ENCODE data around the gene SETD3.

Gene SETD3

GRCh38 chr14:99515301-99516155 lies 34.9 kb upstream of the SETD3 start:
- no peaks in the 10 kb centered on the region for H3K27me3 ChIP-seq (ENCODE audit: control insufficient read depth, insufficient read depth, low read length)
- no peak overlapping the region for H3K9ac ChIP-seq (ENCODE audit: low read depth, low read length)
- H3K9me3 ChIP-seq (ENCODE audit: control insufficient read depth, insufficient read depth, low read length): no peaks in the 10 kb centered on the region
- no peak overlapping the region for H3K4me3 ChIP-seq (ENCODE audit: low read depth, low read length)
- H3K36me3 ChIP-seq (ENCODE audit: control insufficient read depth, insufficient read depth, low read length): peaks cover 26% of the 10 kb centered on the region
- no peaks in the 10 kb centered on the region for H3K4me1 ChIP-seq (ENCODE audit: control insufficient read depth, insufficient read depth, low read length)

- H3K9ac ChIP-seq (ENCODE audit: low read depth, low read length): no peak overlapping the region
- H3K4me3 ChIP-seq (ENCODE audit: low read depth, low read length): no peak overlapping the region
- no peaks in the 10 kb centered on the region for H3K4me1 ChIP-seq (ENCODE audit: control insufficient read depth, insufficient read depth, low read length)
- peaks cover 26% of the 10 kb centered on the region for H3K36me3 ChIP-seq (ENCODE audit: control insufficient read depth, insufficient read depth, low read length)
- no peaks in the 10 kb centered on the region for H3K27me3 ChIP-seq (ENCODE audit: control insufficient read depth, insufficient read depth, low read length)
- no peaks in the 10 kb centered on the region for H3K9me3 ChIP-seq (ENCODE audit: control insufficient read depth, insufficient read depth, low read length)
Measured at GRCh38 chr14:99514552-99515300, 34.1 kb upstream of the SETD3 start.

- H3K4me1 ChIP-seq (ENCODE audit: control insufficient read depth, insufficient read depth, low read length): peaks cover 3% of the 10 kb centered on the region
- peak overlapping the region; percentile 12 for H3K9ac ChIP-seq (ENCODE audit: low read depth, low read length)
- no peak overlapping the region for H3K4me3 ChIP-seq (ENCODE audit: low read depth, low read length)
- H3K27me3 ChIP-seq (ENCODE audit: control insufficient read depth, insufficient read depth, low read length): no peaks in the 10 kb centered on the region
- no peaks in the 10 kb centered on the region for H3K9me3 ChIP-seq (ENCODE audit: control insufficient read depth, insufficient read depth, low read length)
- peaks cover 33% of the 10 kb centered on the region for H3K36me3 ChIP-seq (ENCODE audit: control insufficient read depth, insufficient read depth, low read length)
Measured at GRCh38 chr14:99513946-99514551, 33.4 kb upstream of the SETD3 start.

- no peaks in the 10 kb centered on the region for H3K27me3 ChIP-seq (ENCODE audit: control insufficient read depth, insufficient read depth, low read length)
- H3K36me3 ChIP-seq (ENCODE audit: control insufficient read depth, insufficient read depth, low read length): peaks cover 41% of the 10 kb centered on the region
- no peak overlapping the region for H3K4me3 ChIP-seq (ENCODE audit: low read depth, low read length)
- H3K9me3 ChIP-seq (ENCODE audit: control insufficient read depth, insufficient read depth, low read length): no peaks in the 10 kb centered on the region
- no peak overlapping the region for H3K9ac ChIP-seq (ENCODE audit: low read depth, low read length)
- H3K4me1 ChIP-seq (ENCODE audit: control insufficient read depth, insufficient read depth, low read length): peaks cover 5% of the 10 kb centered on the region
Measured at GRCh38 chr14:99513183-99513694, 32.6 kb upstream of the SETD3 start.

GRCh38 chr14:99512571-99513182 lies 32.0 kb upstream of the SETD3 start:
- Histone ChIP-seq H3K9me3 (ENCODE audit: control insufficient read depth, insufficient read depth, low read length) (no peaks in the 10 kb centered on the region), H3K9ac (ENCODE audit: low read depth, low read length) (no peak overlapping the region), H3K36me3 (ENCODE audit: control insufficient read depth, insufficient read depth, low read length) (peaks cover 46% of the 10 kb centered on the region), H3K4me1 (ENCODE audit: control insufficient read depth, insufficient read depth, low read length) (peaks cover 5% of the 10 kb centered on the region), H3K27me3 (ENCODE audit: control insufficient read depth, insufficient read depth, low read length) (no peaks in the 10 kb centered on the region), H3K4me3 (ENCODE audit: low read depth, low read length) (no peak overlapping the region)

GRCh38 chr14:99512110-99512449 lies 31.4 kb upstream of the SETD3 start:
- peaks cover 52% of the 10 kb centered on the region for H3K36me3 ChIP-seq (ENCODE audit: control insufficient read depth, insufficient read depth, low read length)
- peaks cover 5% of the 10 kb centered on the region for H3K4me1 ChIP-seq (ENCODE audit: control insufficient read depth, insufficient read depth, low read length)
- H3K27me3 ChIP-seq (ENCODE audit: control insufficient read depth, insufficient read depth, low read length): no peaks in the 10 kb centered on the region
- no peaks in the 10 kb centered on the region for H3K9me3 ChIP-seq (ENCODE audit: control insufficient read depth, insufficient read depth, low read length)
- no peak overlapping the region for H3K4me3 ChIP-seq (ENCODE audit: low read depth, low read length)
- no peak overlapping the region for H3K9ac ChIP-seq (ENCODE audit: low read depth, low read length)

- Histone ChIP-seq H3K4me3 (ENCODE audit: low read depth, low read length) (no peak overlapping the region), H3K36me3 (ENCODE audit: control insufficient read depth, insufficient read depth, low read length) (peaks cover 56% of the 10 kb centered on the region), H3K27me3 (ENCODE audit: control insufficient read depth, insufficient read depth, low read length) (no peaks in the 10 kb centered on the region), H3K4me1 (ENCODE audit: control insufficient read depth, insufficient read depth, low read length) (peaks cover 5% of the 10 kb centered on the region), H3K9me3 (ENCODE audit: control insufficient read depth, insufficient read depth, low read length) (no peaks in the 10 kb centered on the region), H3K9ac (ENCODE audit: low read depth, low read length) (no peak overlapping the region)
Measured at GRCh38 chr14:99511421-99512109, 30.9 kb upstream of the SETD3 start.

- no peaks in the 10 kb centered on the region for H3K9me3 ChIP-seq (ENCODE audit: control insufficient read depth, insufficient read depth, low read length)
- no peak overlapping the region for H3K9ac ChIP-seq (ENCODE audit: low read depth, low read length)
- H3K4me1 ChIP-seq (ENCODE audit: control insufficient read depth, insufficient read depth, low read length): peaks cover 5% of the 10 kb centered on the region
- no peaks in the 10 kb centered on the region for H3K27me3 ChIP-seq (ENCODE audit: control insufficient read depth, insufficient read depth, low read length)
- peaks cover 61% of the 10 kb centered on the region for H3K36me3 ChIP-seq (ENCODE audit: control insufficient read depth, insufficient read depth, low read length)
- H3K4me3 ChIP-seq (ENCODE audit: low read depth, low read length): no peak overlapping the region
Measured at GRCh38 chr14:99510556-99511139, 30.0 kb upstream of the SETD3 start.

- H3K36me3 ChIP-seq (ENCODE audit: control insufficient read depth, insufficient read depth, low read length): peaks cover 63% of the 10 kb centered on the region
Measured at GRCh38 chr14:99509871-99510555, 29.4 kb upstream of the SETD3 start.

GRCh38 chr14:99508896-99509629 lies 28.4 kb upstream of the SETD3 start:
- H3K27me3 ChIP-seq (ENCODE audit: control insufficient read depth, insufficient read depth, low read length): no peaks in the 10 kb centered on the region
- H3K4me1 ChIP-seq (ENCODE audit: control insufficient read depth, insufficient read depth, low read length): peaks cover 5% of the 10 kb centered on the region
- H3K9me3 ChIP-seq (ENCODE audit: control insufficient read depth, insufficient read depth, low read length): no peaks in the 10 kb centered on the region
- H3K9ac ChIP-seq (ENCODE audit: low read depth, low read length): peak overlapping the region; percentile 8
- H3K4me3 ChIP-seq (ENCODE audit: low read depth, low read length): no peak overlapping the region
- peaks cover 65% of the 10 kb centered on the region for H3K36me3 ChIP-seq (ENCODE audit: control insufficient read depth, insufficient read depth, low read length)

More at GRCh38 chr14:99509871-99510555, 29.4 kb upstream of the SETD3 start:
- Histone ChIP-seq H3K4me3 (ENCODE audit: low read depth, low read length) (no peak overlapping the region), H3K27me3 (ENCODE audit: control insufficient read depth, insufficient read depth, low read length) (no peaks in the 10 kb centered on the region), H3K9ac (ENCODE audit: low read depth, low read length) (no peak overlapping the region), H3K4me1 (ENCODE audit: control insufficient read depth, insufficient read depth, low read length) (peaks cover 5% of the 10 kb centered on the region), H3K9me3 (ENCODE audit: control insufficient read depth, insufficient read depth, low read length) (no peaks in the 10 kb centered on the region)
